ENCODE results near the gene NDUFB3. TPM values are rescaled to one million over a fixed set of nuclear protein-coding genes. Genes with fewer than 3 reads are reported as not detected.

Gene NDUFB3
- total and polyA plus RNA-seq, 2 donors (not counting 3 experiments of a cell fraction or from before 2014, with no cell fraction given), result 65.6 to 96.7 TPM

DNA sequence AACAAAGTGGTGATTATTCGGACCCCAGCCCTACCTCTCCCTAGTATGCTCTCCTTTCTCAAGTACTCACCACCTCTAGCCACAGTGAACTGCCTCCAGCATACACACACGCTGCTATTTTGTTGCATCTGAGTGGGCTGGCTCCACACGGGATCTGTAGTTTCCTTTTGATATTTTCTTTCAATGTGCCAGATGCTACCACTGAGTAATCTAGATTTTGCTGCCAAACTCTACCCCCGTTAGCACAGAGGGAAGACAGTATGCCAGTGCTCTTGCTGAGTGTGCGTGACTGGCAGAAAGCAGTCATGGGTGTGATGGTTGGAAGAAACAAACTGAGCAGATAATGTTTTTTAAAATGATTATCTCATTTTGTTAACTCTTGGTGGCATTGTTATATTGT, 55.8 kb downstream of the NDUFB3 start:
- peak overlapping the region in 2 of 3 experiments; percentile 8 to 54 for H3K4me3 ChIP-seq (replicated peaks in 1 of 3; ENCODE audit: insufficient read depth in 1 of 3, low read depth in 1 of 3, low read length in 3 of 3)
- FAIRE-seq, result peak; percentile 50
- H3K9ac ChIP-seq (replicated peaks; ENCODE audit: extremely low read depth, insufficient read depth, low read length), result peak overlapping the region; percentile 80

More for the DNA sequence above, 55.8 kb downstream of the NDUFB3 start:
- TF ChIP-seq, protein P1, sequence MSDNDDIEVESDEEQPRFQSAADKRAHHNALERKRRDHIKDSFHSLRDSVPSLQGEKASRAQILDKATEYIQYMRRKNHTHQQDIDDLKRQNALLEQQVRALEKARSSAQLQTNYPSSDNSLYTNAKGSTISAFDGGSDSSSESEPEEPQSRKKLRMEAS (IDR thresholded peaks at IDR 0.05; ENCODE audit: insufficient read depth, insufficient read length), result no peak
- TF ChIP-seq EZH2 (IDR thresholded peaks at IDR 0.05; ENCODE audit: borderline replicate concordance, low read depth, low read length, severe bottlenecking) (no peak), CTCF (IDR thresholded peaks at IDR 0.05; ENCODE audit: extremely low read depth in 1 of 2, insufficient read depth in 1 of 2, low read depth in 1 of 2, low read length in 2 of 2) (no peak), JUN (IDR thresholded peaks at IDR 0.05; ENCODE audit: borderline replicate concordance, insufficient read depth, insufficient read length, low read depth) (peak; percentile 32), MYC (IDR thresholded peaks at IDR 0.05; ENCODE audit: low read depth, low read length) (peak; percentile 22), GATA2 (IDR thresholded peaks at IDR 0.05; ENCODE audit: insufficient read depth, insufficient read length, low read depth, low read length) (peak; percentile 21), POLR2AphosphoS5 (IDR thresholded peaks at IDR 0.05; ENCODE audit: insufficient read depth, low read depth, low read length) (peak; percentile 83), FOS (IDR thresholded peaks at IDR 0.05; ENCODE audit: borderline replicate concordance, insufficient read depth, low read length) (no peak), POLR2A (IDR thresholded peaks at IDR 0.05; ENCODE audit: low read depth, low read length) (peak; percentile 91)
- peak overlapping the region; percentile 99 for H3K27ac ChIP-seq (ENCODE audit: insufficient read depth, low read depth, low read length)
- POLR2A ChIA-PET, result interaction anchor here (1.7 kb wide), 1 partner anchor 17 kb away, joined by 6 read pairs; no protein-coding TSS in a partner anchor
- dilution Hi-C loops (cut with MboI; ENCODE audit: extremely low pct_ligation_motif_present, low sequenced_read_pairs), result no loop called here
- no TSS peak for BruUV-seq (replicated peaks)
- peaks cover under 1 to 3% of the 10 kb centered on the region in 2 experiments for H3K36me3 ChIP-seq (ENCODE audit: control insufficient read depth in 2 of 2, extremely low read depth in 1 of 2, insufficient read depth in 2 of 2, low read length in 2 of 2)
- peak overlapping the region; percentile 85 for H3K4me2 ChIP-seq (ENCODE audit: insufficient read depth, low read length)
- H3K9me3 ChIP-seq (replicated peaks; ENCODE audit: control insufficient read depth, insufficient read depth, low read length), result no peaks in the 10 kb centered on the region
- peak; percentile 96 for DNase-seq (ENCODE audit: low read depth, low spot score)
- H3K27me3 ChIP-seq (ENCODE audit: control insufficient read depth in 2 of 2, insufficient read depth in 2 of 2, low read length in 2 of 2), result no peaks in the 10 kb centered on the region
- peaks cover 70% of the 10 kb centered on the region for H3K79me2 ChIP-seq (ENCODE audit: control insufficient read depth, insufficient read depth, low read length)
- H4K20me1 ChIP-seq (replicated peaks; ENCODE audit: control insufficient read depth, extremely low read depth, insufficient read depth, low read length), result no peaks in the 10 kb centered on the region
- no peaks in the 10 kb centered on the region for H3K9me1 ChIP-seq (replicated peaks; ENCODE audit: control insufficient read depth, extremely low read depth, insufficient read depth, low read length)
- H2AFZ ChIP-seq (ENCODE audit: low read depth, low read length), result no peak overlapping the region
- CTCF ChIA-PET, result interaction anchor here (1.2 to 1.7 kb wide), 3 partner anchors 17 to 24 kb away, joined by 3 to 5 read pairs (median 4); no protein-coding TSS in a partner anchor
- intact Hi-C loops (cut with micrococcal nuclease), result loop anchor here (2.0 kb wide), 1 partner anchor 57 kb away; the partner anchor contains the start of gene HYCC2
- peaks cover 80% of the 10 kb centered on the region for H3K4me1 ChIP-seq (ENCODE audit: control insufficient read depth, extremely low read depth, insufficient read depth, low read length)
